Measurements from ENCODE around the gene NCOA4.
"Not testable (repeated sequence)": the region's sequence is repeated elsewhere in the genome, so short reads cannot be mapped to it uniquely, and the experiment has no call there.

Gene NCOA4

GRCh38 chr10:46030091-46030937, at the start of gene NCOA4:
Gene NCOA4, minus strand, starts transcription at chr10:46030623. Its CDS starts 13,943 bp downstream, at chr10:46016680.
- intact Hi-C loops (cut with DNase I), result no loop called here
- peak; percentile 91 to 100 (median 96) for DNase-seq

GRCh38 chr10:46079831-46080585, 49.6 kb upstream of the NCOA4 start:
- intact Hi-C loops (cut with DNase I), result no loop called here
- no peak for DNase-seq

- no peak for DNase-seq
- intact Hi-C loops (cut with DNase I), result no loop called here
Observed at GRCh38 chr10:46077731-46078413, 47.4 kb upstream of the NCOA4 start.

- DNase-seq, result no peak
- intact Hi-C loops (cut with DNase I), result no loop called here
Observed at GRCh38 chr10:46077141-46077554, 46.7 kb upstream of the NCOA4 start.

GRCh38 chr10:46075869-46076268, 45.4 kb upstream of the NCOA4 start:
- intact Hi-C loops (cut with DNase I), result no loop called here
- no peak for DNase-seq

- intact Hi-C loops (cut with DNase I), result no loop called here
- DNase-seq, result no peak
Observed at GRCh38 chr10:46074196-46074946, 43.9 kb upstream of the NCOA4 start.

- intact Hi-C loops (cut with DNase I), result no loop called here
- no peak for DNase-seq
Observed at GRCh38 chr10:46073564-46073963, 43.1 kb upstream of the NCOA4 start.

- DNase-seq, result no peak
- intact Hi-C loops (cut with DNase I), result no loop called here
Observed at GRCh38 chr10:46070749-46071148, 40.3 kb upstream of the NCOA4 start.

- DNase-seq, result no peak
- intact Hi-C loops (cut with DNase I), result no loop called here
Observed at GRCh38 chr10:46069771-46070463, 39.5 kb upstream of the NCOA4 start.

- intact Hi-C loops (cut with DNase I), result no loop called here
- DNase-seq, result no peak
Observed at GRCh38 chr10:46068905-46069304, 38.5 kb upstream of the NCOA4 start.

GRCh38 chr10:46068117-46068516, 37.7 kb upstream of the NCOA4 start:
- intact Hi-C loops (cut with DNase I), result no loop called here
- no peak for DNase-seq

GRCh38 chr10:46064269-46064817, 33.9 kb upstream of the NCOA4 start:
- intact Hi-C loops (cut with DNase I), result no loop called here
- DNase-seq, result no peak

GRCh38 chr10:46062723-46063428, 32.5 kb upstream of the NCOA4 start:
- no peak for DNase-seq
- intact Hi-C loops (cut with DNase I), result no loop called here

GRCh38 chr10:46060706-46061105, 30.3 kb upstream of the NCOA4 start:
- DNase-seq, result no peak
- intact Hi-C loops (cut with DNase I), result no loop called here

- DNase-seq; intact Hi-C loops (cut with DNase I): not testable (repeated sequence)
Observed at GRCh38 chr10:46057927-46058326, 27.5 kb upstream of the NCOA4 start.

- intact Hi-C loops (cut with DNase I), result no loop called here
- no peak for DNase-seq
Observed at GRCh38 chr10:46057038-46057437, 26.6 kb upstream of the NCOA4 start.

- DNase-seq, result no peak
- intact Hi-C loops (cut with DNase I), result no loop called here
Observed at GRCh38 chr10:46055771-46056170, 25.3 kb upstream of the NCOA4 start.

GRCh38 chr10:46053534-46054434, 23.4 kb upstream of the NCOA4 start:
- DNase-seq, result peak in 1 of 10 donors; percentile 27
- intact Hi-C loops (cut with DNase I), result no loop called here

Measured in posterior cingulate gyrus (tissue), 11 donors.